ENCODE results near the gene NPIPB8.
"Not testable (repeated sequence)": the region's sequence is repeated elsewhere in the genome, so short reads cannot be mapped to it uniquely, and the experiment has no call there.

NPIPB8 gene

GRCh38 chr16:28636093-28636823 is 1.6 kb upstream of the NPIPB8 start:
- not testable (repeated sequence) for DNase-seq (ENCODE audit: low spot score)

DNA sequence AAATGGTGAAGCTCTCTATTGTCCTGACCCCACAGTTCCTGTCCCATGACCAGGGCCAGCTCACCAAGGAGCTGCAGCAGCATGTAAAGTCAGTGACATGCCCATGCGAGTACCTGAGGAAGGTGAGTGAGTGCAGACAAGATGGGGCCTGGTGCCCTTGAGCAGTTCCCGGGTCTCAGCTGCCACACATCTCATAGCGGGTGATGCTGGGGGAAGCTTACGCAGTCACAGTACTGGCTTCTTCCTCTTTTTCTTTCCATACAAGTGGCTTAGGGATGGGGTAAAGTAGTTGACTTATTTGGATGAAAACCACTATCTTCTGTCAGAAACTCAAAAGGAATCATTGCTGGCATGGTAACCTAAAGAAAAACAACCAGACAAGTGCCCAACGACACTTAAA is 494 bp downstream of the NPIPB8 start:
- not testable (repeated sequence) for DNase-seq (ENCODE audit: low spot score)

- not testable (repeated sequence) for DNase-seq (ENCODE audit: low spot score)
Observed at GRCh38 chr16:28639959-28640358, 2.1 kb downstream of the NPIPB8 start.

DNA sequence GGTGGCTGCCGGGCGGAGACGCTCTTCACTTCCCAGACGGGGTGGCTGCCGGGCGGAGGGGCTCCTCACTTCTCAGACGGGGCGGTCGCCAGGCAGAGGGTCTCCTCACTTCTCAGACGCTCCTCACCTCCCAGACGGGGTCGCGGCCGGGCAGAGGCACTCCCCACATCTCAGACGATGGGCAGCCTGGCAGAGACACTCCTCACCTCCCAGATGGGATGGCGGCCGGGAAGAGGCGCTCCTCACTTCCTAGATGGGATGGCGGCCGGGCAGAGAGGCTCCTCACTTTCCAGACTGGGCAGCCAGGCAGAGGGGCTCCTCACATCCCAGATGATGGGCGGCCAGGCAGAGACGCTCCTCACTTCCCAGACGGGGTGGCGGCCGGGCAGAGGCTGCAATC is 28.4 kb downstream of the NPIPB8 start:
- not testable (repeated sequence) for DNase-seq (ENCODE audit: low spot score)

- DNase-seq (ENCODE audit: low spot score): not testable (repeated sequence)
Observed at GRCh38 chr16:28667480-28667879, 29.6 kb downstream of the NPIPB8 start.

GRCh38 chr16:28668199-28668598 is 30.3 kb downstream of the NPIPB8 start:
- DNase-seq (ENCODE audit: low spot score): not testable (repeated sequence)

DNA sequence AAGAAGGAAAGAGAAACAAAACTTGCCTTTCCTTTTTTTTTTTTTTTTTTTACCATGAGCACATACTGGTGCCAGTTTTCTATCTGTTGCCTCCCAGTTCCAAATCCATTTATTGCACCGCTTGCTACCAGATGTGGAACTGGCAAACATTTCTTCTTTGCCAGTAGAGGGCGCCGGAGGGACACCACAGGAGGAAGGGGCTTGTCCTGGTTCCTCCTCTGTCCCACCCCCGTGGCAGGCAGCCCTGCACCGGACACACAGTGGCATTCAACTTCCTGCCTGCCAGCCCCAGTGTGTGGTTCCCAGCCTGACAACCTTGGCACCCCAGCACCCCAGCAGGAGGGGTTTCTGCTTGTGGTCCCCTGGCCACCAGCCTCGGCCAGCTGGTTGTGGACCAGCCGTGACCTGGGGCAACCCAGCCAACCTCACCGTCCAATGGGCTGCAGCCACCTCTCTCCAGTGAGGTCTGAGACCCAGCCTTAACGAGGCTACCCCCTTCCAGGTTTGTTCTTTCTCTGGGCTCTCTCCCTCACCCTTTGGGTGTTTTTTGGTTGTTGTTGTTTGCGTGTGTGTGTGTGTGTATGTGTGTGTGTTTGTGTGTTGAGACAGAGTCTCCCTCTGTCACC is 50.6 kb downstream of the NPIPB8 start:
- not testable (repeated sequence) for DNase-seq (ENCODE audit: low spot score)

DNA sequence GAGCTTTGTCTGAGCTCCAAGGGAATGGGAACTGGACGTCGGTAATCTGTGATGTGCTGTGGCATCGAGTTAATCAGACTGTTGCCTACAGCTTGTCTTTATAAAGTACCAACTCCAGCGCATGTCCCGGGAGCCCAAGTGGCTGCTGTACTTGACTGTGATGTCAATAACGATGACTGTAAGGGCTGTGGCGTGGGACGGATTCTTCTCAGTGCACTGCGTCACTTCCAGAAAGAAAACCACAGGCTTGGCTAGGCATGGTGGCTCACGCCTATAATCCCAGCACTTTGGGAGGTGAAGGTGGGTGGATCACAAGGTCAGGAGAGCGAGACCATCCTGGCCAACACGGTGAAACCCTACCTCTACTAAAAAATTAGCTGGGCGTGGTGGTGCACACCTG is 51.6 kb downstream of the NPIPB8 start:
- not testable (repeated sequence) for DNase-seq (ENCODE audit: low spot score)

DNA sequence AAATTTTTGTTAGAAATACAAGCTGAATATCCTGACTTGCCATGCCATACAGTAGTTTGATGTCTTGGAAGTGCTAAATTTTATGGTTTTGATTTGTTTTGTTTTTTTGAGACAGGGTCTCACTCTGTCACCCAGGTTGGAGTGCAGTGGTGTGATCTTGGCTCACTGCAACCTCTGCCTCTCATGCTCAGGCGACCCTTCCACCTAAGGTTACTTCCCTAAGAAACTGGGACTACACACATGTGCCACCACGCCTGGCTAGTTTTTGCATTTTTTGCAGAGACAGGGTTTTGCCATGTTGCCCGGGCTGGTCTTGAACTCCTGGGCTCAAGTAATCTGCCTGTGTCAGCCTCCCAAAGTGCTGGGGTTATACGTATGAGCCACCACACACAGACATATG is 53.9 kb downstream of the NPIPB8 start:
- DNase-seq (ENCODE audit: low spot score): not testable (repeated sequence)

DNA sequence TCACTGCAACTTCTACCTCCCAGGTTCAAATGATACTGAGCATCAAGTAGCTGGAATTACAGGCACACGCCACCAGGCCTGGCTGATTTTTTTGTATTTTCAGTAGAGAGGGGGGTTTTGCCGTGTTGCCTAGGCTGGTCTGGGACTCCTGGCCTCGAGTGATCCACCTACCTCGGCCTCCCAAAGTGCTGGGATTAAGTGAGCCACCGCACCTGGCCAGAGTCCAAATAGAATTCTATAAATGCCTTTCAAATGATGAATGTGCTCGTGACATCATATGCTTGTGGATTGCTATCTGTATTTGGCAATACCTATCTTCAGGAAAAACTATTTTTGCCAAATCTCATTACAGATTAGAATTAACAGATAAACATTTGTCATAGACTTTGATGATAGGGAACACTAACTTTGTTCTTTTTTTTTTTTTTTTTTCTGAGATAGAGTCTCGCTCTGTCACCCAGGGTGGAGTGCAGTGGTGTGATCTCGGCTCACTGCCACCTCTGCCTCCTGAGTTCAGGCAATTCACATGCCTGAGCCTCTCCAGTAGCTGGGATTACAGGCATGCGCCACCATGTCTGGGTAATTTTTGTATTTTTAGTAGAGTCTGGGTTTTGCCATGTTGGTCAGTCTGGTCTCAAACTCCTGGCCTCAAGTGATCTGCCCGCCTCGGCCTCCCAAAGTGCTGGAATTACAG is 55.5 kb downstream of the NPIPB8 start:
- not testable (repeated sequence) for DNase-seq (ENCODE audit: low spot score)

DNA sequence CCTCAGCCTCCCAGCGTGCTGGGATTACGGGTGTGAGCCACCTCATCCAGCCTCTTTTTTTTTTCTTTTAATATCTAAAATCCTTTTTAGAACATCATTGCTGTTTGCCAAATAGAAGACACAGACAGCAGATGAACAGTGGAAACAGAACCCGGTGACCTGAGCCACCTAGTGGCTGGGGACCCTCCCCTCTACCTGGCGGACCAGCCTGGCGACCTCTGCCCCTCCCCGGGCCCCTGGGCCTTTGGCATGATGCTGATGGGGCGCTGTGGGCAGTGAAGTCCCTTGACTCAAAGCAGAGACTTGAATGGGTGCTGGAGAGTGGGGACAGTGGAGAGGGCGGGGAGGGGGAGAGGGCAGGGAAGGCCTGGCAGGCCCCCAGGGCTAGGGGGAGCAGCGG is 61.9 kb downstream of the NPIPB8 start:
- not testable (repeated sequence) for DNase-seq (ENCODE audit: low spot score)

DNA sequence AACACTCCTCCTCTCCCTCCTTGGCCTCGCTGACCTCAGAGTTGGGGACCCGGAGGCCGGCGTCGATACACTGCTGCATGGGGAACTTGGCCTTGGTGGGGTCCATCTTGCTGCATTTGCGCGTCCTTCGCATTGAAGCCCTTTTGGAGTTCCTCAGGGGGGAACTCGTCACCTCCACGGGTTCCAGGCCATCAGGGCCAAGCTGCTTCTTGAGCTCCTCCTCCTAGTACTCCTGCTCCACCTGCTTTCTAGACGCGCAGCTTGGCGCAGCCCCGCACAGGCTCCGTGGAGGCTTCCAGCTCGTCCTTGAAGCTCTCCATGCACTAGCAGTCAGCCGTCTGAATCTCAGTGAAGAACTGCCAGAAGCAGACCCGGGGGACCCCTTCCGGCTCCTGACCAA is 62.5 kb downstream of the NPIPB8 start:
- not testable (repeated sequence) for DNase-seq (ENCODE audit: low spot score)

GRCh38 chr16:28701384-28701783 is 63.5 kb downstream of the NPIPB8 start:
- DNase-seq (ENCODE audit: low spot score): not testable (repeated sequence)

DNA sequence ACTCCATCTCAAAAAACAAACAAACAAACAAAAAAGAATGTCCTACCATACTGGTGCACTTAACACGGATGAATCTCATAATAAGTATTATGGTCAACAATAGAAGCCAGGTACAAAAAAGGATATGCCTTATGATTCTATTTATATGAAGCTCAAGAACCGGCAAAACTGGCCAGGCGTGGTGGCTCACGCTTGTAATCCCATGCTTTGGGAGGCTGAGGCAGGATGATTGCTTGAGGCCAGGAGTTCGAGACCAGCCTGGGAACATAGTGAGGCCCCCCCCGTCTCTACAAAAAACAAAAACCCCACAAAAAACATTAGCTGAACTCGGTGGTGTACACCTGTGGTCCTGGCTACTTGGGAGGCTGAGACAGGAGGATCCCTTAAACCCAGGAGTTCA is 66.4 kb downstream of the NPIPB8 start:
- DNase-seq (ENCODE audit: low spot score): not testable (repeated sequence)

All from HuH-7.5 (cell line).